Glomerular visceral epithelial cell (primary cell): ENCODE results near the gene CD4.

ENCODE experiments used
- DNase-seq: peaks from one replicate; pipeline ENCODE4 v3.0.0-alpha.2; 2016; ENCODE audit errors: extremely low spot score

CD4 gene

DNA sequence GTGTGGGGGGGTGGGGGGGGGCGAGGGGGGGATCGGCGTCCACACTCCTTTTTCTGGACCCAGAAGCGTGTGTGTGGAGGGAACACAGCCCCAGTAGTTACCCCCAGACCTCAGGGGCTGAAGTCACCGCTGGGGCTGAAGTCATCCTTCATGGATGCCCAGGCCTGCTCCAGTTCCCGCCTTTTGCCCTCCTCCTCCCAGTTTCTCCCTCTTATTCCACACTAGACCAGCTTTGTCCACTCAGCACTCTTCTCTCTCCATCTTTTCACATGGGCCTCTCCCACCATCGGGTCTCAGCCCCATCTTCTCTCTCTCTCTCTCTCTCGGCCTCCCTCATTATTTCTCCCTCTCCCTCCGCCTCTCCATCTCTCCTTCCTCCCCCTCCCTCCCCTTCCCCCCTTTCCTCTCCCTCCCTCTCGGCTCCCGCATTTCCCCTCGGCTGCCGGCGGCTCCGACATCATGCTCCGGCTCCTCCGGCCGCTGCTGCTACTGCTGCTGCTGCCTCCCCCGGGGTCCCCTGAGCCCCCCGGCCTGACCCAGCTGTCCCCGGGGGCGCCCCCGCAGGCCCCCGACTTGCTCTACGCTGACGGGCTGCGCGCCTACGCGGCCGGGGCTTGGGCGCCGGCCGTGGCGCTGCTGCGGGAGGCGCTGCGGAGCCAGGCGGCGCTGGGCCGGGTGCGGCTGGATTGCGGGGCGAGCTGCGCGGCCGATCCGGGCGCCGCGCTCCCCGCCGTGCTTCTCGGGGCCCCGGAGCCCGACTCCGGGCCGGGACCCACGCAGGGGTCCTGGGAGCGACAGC, 38.9 kb downstream of the CD4 start, which contains the start of gene P3H3:
Gene P3H3, plus strand, starts transcription at position 426 of the 799 bp plus-strand sequence. Its CDS starts 34 bp downstream, at position 460.
- peak; percentile 55 for DNase-seq

DNA sequence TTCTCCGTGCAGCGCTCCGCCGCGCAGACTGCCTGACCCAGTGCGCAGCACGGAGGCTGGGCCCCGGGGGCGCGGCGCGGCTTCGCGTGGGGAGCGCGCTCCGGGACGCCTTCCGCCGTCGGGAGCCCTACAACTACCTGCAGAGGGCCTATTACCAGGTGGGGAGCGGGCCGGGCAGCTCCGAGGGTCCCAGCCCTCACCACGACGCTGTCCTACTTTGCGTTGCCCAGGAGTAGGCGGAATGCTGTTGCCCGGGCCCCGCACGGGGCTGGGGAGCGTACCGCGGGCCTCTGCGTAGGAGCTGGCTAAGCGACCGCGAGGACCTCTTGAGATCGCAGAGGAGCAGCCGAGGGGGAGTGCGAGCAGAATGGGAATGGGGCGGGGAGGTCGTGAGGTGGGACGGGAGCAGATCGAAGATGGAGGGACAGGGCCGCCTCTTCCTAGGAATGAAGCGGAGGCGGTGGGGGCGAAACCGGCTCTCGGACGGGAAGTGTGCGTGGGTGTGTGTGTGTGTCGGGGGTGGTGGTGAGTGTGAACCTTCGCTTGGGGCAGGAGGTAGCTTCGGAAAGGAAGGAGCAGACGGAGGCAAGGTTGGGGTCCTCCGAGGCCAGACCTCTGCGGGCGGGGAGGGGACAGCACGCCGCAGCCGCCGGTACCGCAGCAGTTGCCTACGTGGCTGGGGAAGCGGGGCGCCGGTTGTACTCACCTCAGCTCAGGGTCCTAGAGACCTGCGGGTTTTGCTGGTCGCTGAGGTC, 39.6 kb downstream of the CD4 start:
- peak; percentile 37 for DNase-seq

DNA sequence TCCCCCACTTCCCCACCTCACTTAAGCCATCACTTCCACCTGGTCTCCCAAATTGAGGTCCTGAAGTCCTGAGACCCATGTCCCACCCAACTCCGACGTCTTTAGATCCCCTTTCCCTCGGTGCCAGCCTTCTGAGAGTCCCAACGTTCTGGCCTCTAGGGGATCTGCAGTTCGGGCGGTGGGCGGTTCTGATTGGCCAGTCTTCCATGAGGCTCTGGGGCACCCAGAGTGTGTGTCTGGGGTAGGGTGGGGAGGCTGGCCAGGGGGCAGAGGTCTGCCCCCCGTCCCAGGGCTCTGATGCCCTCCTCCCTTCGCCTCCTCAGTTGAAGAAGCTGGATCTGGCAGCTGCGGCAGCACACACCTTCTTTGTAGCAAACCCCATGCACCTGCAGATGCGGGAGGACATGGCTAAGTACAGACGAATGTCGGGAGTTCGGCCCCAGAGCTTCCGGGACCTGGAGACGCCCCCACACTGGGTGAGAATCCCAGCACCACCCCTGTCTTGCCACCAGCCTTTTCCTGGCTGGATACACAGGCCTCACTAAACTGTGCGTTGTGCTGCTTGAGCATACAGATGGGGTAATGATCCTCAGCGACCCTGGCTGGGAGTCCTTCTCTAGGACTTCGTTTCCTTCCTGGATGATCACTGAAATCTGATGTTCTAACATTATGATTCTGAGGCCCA, 40.4 kb downstream of the CD4 start:
- no peak for DNase-seq

DNA sequence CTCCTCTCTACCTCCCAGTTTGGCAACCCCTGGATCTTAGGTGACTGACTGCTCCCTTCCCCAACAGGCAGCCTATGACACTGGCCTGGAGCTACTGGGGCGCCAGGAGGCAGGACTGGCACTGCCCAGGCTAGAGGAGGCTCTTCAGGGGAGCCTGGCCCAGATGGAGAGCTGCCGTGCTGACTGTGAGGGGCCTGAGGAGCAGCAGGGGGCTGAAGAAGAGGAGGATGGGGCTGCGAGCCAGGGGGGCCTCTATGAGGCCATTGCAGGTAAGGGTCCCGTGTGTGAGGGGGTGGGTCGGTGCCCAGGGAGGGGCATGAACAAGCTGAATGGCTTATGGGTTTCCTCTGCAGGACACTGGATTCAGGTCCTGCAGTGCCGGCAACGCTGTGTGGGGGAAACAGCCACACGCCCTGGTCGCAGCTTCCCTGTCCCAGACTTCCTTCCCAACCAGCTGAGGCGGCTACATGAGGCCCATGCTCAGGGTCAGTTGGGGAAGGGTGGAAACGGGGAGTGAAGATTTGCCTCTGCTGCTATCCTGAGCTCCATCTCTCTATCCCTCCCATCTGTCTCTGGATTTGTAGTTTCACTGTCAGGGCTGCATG, 41.1 kb downstream of the CD4 start:
- DNase-seq, result no peak

DNA sequence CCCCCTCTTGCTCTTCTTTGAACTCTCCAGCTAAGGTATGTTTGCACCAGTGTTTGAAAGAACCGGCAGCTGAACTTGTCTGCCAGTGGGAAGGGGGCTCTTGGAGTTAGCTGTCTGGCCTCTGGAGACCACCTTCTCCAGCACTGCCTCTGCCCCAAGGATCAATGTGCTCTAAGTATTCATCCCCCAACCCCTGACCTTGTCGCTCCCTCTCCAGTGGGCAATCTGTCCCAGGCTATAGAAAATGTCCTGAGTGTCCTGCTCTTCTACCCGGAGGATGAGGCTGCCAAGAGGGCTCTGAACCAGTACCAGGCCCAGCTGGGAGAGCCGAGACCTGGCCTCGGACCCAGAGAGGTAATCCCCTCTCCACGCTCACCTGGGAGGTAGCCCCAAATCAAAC, 41.7 kb downstream of the CD4 start:
- no peak for DNase-seq

DNA sequence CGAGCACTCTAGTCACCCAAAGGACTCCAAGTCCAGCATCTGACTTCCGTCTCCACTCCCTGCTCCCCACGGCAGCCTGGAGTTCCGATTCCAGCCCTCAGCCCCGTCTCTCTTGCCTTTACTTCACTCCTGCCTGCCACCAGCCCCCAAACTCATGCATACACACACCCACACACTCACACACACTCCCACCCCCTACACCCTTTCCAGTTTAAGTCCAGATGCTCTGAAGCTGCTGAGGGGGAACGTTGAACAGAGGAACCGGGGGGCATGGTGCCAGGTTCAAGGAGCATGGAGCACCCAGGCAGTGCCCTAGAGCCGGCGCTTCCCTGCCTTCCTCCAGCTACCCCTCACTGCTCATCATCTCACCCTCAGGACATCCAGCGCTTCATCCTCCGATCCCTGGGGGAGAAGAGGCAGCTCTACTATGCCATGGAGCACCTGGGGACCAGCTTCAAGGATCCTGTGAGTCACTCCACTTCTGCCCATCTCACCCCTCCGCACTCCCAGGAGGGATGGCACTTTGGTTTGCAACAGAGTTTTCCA, 42.2 kb downstream of the CD4 start:
- DNase-seq, result no peak

DNA sequence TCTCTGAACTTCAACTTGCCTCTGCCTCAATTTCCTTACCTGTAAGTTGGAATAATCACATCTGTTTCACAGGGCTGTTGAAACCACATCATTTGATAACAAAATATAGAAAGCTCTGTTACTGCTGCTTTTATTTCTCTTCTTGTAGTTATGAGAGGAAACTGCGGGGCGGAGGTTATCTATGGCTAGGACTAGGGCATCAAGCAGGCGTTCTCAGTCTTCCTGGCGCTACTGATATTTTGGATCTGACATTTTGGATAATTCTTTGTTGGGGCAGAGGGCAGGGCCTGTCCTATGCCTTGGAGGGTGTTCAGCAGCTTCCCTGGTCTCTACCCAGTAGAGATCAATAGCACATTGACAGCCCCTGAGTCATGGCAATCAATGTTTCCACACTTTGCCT, 42.8 kb downstream of the CD4 start:
- DNase-seq, result no peak

DNA sequence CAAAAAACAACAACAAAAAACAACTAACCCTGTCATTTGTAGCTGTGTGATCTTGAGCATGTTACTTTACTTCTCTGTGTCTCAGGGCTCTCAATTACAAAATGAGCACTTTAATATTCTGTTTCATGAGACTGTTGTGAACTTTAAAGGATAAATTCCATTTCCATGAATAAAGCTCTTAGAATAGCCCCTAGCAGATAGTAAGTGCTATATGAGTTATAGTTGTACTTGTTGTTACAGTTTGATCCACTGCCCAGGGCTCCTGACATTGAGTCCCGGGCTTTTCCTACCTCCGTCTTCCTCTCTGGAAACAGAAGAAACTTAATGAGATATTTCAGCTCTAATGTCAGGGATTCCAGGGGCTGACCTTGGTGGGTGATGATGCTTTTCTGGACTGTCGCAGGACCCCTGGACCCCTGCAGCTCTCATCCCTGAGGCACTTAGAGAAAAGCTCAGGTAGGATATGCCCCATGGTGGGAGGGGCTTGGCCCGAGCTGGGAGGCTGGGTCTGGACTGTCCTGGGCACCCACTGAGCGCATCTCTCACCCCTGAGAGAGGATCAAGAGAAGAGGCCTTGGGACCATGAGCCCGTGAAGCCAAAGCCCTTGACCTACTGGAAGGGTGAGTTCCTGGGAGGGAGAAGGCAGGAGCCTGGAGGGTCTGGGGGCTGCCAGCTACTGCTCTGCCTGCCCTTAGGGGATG, 44.0 kb downstream of the CD4 start:
- DNase-seq, result no peak

DNA sequence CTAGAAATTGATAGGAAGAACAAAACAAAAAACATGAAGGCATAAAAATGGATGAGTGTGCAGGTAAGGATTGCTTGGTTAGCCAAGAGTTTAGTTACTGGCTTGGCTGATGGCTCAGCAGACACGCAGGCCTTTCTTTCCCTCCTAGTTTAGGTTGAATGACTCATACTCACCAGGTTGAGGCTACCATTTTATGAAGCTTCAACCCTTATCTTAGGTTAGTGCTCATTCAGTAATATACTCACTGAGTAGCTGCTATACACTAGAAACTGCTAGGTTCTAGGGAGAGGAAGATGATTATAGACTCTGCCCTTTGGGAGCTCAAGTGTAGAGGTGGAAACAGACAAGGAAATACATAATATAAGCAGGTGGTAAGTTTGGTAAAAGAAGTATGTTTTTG, 44.9 kb downstream of the CD4 start:
- DNase-seq, result no peak

DNA sequence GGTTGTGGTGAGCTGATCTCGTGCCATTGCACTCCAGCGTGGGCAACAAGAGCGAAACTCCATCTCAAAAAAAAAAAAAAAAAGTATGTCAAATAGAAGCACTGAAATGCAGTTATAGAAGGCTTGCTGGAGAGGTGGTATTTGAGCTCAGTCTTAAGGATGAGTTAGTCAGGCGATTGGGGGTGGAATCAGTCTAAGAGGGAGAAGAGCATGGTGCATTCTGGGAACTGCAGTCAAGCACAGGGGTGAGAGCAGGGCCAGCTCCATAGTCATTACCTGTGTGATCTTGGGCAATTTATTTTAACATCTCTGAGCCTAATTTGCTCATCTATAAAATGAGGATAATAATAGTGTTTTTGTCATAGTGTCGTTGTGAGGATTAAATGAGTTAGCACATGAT, 45.5 kb downstream of the CD4 start:
- DNase-seq, result no peak

DNA sequence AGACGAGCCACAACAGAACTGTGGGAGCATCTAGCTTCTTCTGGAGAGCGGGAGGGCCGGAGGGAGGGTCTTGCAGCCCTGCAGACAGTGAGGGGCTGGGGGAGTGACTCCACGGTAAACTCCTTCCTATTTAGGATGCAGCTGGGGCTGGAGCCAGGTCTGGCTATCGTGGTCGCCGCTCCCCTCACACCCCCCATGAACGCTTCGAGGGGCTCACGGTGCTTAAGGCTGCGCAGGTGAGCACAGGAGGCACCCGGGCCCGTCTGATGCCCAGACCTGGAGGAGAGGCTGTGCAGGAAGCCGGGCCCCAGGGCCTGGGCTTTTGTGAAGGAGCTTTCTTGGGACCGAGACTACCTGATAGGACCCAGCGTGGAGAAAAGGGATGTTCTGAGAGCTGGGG, 47.5 kb downstream of the CD4 start:
- DNase-seq, result no peak

DNA sequence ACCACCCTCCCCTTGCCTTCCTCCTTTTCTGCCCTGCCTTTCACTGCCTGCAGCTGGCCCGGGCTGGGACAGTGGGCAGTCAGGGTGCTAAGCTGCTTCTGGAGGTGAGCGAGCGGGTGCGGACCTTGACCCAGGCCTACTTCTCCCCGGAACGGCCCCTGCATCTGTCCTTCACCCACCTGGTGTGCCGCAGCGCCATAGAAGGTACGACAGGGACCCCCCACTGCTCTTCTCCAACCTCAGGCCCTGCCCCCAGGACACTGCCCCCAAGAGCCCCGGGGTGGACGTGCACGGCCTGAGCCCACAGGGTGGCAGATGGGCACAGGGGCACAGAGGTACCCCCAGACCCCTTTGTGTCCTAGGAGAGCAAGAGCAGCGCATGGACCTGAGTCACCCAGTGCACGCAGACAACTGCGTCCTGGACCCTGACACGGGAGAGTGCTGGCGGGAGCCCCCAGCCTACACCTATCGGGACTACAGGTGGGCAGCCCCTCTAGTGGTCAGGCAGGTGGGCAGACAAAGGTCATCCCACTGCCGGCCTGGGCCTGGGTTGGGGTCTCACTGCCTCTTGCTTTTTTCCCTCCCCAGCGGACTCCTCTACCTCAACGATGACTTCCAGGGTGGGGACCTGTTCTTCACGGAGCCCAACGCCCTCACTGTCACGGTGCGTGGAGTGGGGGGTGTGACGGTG, 48.2 kb downstream of the CD4 start:
- no peak for DNase-seq

DNA sequence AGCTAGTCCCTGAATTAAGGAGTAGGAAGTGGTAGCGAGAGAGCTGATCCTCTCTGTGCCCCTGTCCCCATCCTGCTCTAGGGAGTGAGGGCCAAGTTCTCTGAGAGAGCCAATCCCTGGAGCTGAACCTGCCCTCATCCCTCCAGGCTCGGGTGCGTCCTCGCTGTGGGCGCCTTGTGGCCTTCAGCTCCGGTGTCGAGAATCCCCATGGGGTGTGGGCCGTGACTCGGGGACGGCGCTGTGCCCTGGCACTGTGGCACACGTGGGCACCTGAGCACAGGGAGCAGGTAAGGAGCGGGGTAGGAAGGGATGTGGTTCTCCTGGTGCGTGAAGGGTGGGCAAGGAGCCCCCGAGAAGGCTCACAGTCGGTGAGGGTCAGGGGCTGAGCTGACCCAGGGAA, 49.5 kb downstream of the CD4 start:
- DNase-seq, result no peak

DNA sequence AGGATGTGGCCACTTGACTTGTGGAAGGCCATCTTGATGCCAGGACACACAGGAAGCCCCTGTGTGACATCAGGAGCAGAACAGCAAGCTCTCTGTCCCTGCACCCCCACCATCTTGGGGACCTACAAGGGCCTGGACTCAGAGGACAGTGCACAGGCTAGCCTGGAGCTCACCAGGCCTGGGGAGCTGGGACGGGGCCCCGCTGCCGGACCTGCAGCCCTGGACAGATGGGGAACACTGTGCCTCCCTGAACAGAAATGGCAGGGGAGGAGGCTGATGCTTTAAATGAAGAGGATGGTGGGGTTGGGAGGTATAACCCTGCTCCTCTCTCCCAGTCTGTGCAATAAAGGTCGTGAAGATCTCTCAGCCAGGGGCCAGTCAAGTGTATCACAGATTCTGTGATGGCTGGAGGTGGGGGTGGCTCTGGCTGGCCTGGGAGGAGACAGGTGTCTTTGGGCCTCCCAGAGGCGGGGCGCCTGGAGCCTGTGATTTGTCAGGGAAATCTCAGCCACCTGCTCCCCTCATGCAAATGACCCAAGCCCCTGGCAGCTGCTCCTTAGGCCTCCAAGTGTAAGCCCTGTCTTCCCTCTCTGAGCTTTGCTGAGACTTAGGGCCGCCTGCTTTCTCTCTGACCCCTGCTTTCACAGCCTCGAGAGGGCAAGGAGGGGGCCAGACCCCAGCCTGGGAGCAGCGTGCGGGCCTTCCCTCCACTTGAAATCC, 50.3 kb downstream of the CD4 start:
- DNase-seq, result no peak

DNA sequence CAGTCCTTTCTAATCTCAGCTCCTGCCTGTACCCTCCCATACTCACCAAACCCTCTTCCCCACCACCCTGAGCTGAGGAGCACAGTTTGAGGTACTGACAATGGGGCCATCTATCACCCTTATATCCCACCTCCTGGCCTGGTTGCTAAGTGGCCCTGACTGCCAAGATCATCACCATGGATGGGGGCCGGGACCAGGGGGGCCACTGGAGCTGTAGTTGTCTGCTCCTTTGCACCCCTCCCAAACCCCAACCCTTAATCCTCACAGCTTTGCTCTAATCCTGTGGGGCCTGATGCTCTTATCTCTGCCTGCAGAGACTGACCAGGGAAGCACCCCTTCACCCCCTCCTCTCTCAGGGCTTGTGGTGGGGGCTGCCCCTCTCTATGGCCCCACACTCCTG, 51.0 kb downstream of the CD4 start:
- no peak for DNase-seq

DNA sequence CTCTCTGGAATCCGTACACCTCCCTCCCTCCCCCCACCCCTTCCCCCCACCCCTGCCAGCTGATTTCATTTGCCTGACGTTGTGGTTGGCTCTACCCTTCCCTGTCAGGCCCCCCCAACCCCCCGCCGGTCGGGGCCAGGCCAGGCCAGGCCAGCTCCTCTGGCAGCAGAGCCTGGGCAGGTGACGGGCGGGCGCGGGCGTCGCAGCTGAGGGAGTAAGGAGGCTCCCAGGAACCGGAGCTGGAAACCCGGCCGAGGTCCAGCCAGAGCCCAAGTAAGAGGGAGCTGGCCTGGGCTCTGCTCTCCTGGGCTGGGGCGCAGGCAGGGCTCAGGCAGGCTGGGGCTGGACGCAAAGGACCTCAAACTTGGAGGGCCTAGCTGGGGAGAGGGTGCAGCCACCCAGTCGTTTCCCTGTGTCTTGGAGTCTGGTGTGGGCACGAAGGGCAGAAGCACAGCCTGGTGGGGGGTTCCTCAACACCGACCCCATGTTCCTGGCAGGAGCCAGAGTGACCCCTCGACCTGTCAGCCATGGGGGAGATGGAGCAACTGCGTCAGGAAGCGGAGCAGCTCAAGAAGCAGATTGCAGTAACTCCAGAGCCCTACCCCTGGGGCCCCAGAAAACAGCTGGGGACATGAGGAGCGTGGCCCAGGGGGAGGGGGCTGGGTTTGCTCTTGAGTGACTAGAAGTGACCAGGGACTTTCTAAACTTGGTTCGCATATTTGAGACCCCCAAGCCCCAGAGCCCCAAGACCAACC, 51.6 kb downstream of the CD4 start, which contains the start of gene GNB3:
Gene GNB3, plus strand, starts transcription at position 165 of the 755 bp plus-strand sequence. Its CDS starts 363 bp downstream, at position 528.
- no peak for DNase-seq

DNA sequence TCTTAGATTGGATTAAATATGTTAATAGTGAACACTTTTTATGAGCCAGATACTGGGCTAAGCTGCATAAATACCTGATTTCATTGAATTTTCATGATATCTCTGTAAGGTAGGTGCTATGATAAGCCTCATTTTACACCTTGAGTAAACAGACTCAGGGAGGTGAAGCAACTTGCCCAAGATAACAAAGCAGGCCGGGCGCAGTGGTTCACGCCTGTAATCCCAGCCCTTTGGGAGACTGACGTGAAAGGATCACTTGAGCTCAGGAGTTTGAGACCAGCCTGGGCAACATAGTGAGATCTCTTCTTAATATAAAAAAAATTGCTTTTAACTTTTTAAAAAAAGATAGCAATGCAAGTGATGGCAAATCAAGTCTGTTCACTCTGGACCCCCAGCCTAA, 52.7 kb downstream of the CD4 start:
- no peak for DNase-seq

DNA sequence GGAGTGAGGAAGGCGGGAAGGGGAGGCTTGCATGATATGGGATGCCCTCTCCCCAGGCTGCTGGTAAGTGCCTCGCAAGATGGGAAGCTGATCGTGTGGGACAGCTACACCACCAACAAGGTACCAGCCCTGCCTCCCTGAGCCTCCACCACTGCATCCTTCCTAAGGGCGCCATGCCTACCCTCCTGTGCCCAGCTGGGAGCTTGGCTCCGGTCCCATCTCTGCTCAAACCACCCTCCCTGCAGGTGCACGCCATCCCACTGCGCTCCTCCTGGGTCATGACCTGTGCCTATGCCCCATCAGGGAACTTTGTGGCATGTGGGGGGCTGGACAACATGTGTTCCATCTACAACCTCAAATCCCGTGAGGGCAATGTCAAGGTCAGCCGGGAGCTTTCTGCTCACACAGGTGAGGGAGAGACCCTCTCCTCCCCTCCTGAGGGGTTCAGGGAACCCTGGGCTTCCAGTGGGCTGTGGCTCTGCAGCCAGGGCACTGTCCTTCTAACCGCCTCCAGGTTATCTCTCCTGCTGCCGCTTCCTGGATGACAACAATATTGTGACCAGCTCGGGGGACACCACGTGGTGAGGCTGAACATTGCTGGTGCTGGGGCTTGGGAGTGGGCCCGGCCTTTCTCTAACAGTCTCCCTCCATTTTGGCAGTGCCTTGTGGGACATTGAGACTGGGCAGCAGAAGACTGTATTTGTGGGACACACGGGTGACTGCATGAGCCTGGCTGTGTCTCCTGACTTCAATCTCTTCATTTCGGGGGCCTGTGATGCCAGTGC, 54.0 kb downstream of the CD4 start:
- DNase-seq, result no peak
